ENCODE data around the gene MTPN.

DNA sequence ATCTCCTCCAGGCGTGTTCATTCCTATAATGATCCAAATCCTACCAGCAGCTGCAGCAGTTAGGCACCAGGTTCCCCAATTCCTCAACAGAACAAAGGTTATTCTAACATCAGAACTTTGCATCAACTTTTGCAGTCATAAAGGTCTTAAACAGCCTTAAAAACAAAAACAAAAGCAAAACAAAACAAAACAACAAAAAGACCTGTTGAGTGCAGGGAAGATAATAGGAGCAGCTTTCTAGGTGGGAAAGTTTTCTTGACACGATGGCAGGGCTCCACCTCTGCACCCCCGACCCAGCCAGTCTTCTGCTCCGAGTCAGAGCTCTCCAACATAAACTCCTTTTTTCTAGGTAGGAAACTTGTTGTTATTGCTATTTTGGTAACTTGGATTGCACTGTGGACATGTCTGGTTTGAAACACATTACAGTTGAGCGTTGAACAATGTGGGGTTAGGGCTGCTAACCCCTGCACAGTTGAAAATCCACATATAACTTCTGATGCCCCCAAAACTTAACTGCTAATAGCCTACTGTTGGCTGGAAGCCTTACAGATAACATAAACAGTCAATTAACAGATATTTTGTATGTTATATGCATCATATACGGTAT is 77.6 kb downstream of the MTPN start:
- TF ChIP-seq POLR2AphosphoS5 (IDR thresholded peaks at IDR 0.05; ENCODE audit: borderline replicate concordance, low read depth, low read length) (no peak), EZH2 (IDR thresholded peaks at IDR 0.05) (no peak)
